ENCODE data around the gene PPIF. TPM values are rescaled to one million over a fixed set of nuclear protein-coding genes. Genes with fewer than 3 reads are reported as not detected.

Gene PPIF
- total and polyA plus RNA-seq, 2 donors (not counting 3 experiments of a cell fraction or from before 2014, with no cell fraction given), result 50.7 to 51.2 TPM

GRCh38 chr10:79324032-79324695 is 23.1 kb upstream of the PPIF start:
- Histone ChIP-seq H2AFZ (ENCODE audit: low read depth, low read length) (no peak overlapping the region), H3K4me1 (ENCODE audit: control insufficient read depth, extremely low read depth, insufficient read depth, low read length) (no peaks in the 10 kb centered on the region), H3K79me2 (ENCODE audit: control insufficient read depth, insufficient read depth, low read length) (no peaks in the 10 kb centered on the region), H3K9ac (replicated peaks; ENCODE audit: extremely low read depth, insufficient read depth, low read length) (no peak overlapping the region), H3K9me1 (replicated peaks; ENCODE audit: control insufficient read depth, extremely low read depth, insufficient read depth, low read length) (no peaks in the 10 kb centered on the region), H3K36me3 (ENCODE audit: control insufficient read depth in 2 of 2, extremely low read depth in 1 of 2, insufficient read depth in 2 of 2, low read length in 2 of 2) (no peaks in the 10 kb centered on the region), H3K9me3 (replicated peaks; ENCODE audit: control insufficient read depth, insufficient read depth, low read length) (no peaks in the 10 kb centered on the region), H3K4me3 (replicated peaks in 1 of 3; ENCODE audit: insufficient read depth in 1 of 3, low read depth in 1 of 3, low read length in 3 of 3) (no peak overlapping the region), H3K4me2 (ENCODE audit: insufficient read depth, low read length) (no peak overlapping the region), H3K27ac (ENCODE audit: insufficient read depth, low read depth, low read length) (no peak overlapping the region), H3K27me3 (ENCODE audit: control insufficient read depth in 2 of 2, insufficient read depth in 2 of 2, low read length in 2 of 2) (peaks cover 0 to 10% of the 10 kb centered on the region in 2 experiments), H4K20me1 (replicated peaks; ENCODE audit: control insufficient read depth, extremely low read depth, insufficient read depth, low read length) (no peaks in the 10 kb centered on the region)
- no peak for TF ChIP-seq JUN (IDR thresholded peaks at IDR 0.05; ENCODE audit: borderline replicate concordance, insufficient read depth, insufficient read length, low read depth)
- TF ChIP-seq EZH2 (IDR thresholded peaks at IDR 0.05; ENCODE audit: borderline replicate concordance, low read depth, low read length, severe bottlenecking), result no peak
- no peak for TF ChIP-seq GATA2 (IDR thresholded peaks at IDR 0.05; ENCODE audit: insufficient read depth, insufficient read length, low read depth, low read length)
- TF ChIP-seq POLR2AphosphoS5 (IDR thresholded peaks at IDR 0.05; ENCODE audit: insufficient read depth, low read depth, low read length), result no peak
- TF ChIP-seq MAX (IDR thresholded peaks at IDR 0.05; ENCODE audit: insufficient read depth, insufficient read length), result no peak
- no peak for TF ChIP-seq MYC (IDR thresholded peaks at IDR 0.05; ENCODE audit: low read depth, low read length)
- no peak for TF ChIP-seq POLR2A (IDR thresholded peaks at IDR 0.05; ENCODE audit: low read depth, low read length)
- no peak for TF ChIP-seq CTCF (IDR thresholded peaks at IDR 0.05; ENCODE audit: extremely low read depth in 1 of 2, insufficient read depth in 1 of 2, low read depth in 1 of 2, low read length in 2 of 2)
- no peak for TF ChIP-seq FOS (IDR thresholded peaks at IDR 0.05; ENCODE audit: borderline replicate concordance, insufficient read depth, low read length)
- intact Hi-C loops (cut with micrococcal nuclease), result no loop called here
- no TSS peak for BruUV-seq (replicated peaks)
- CTCF ChIA-PET, result interaction anchor here (1.2 to 3.1 kb wide), 3 partner anchors 10 to 143 kb away, joined by 3 to 8 read pairs (median 4); no protein-coding TSS in a partner anchor
- no peak for FAIRE-seq
- DNase-seq (ENCODE audit: low read depth, low spot score), result no peak
- dilution Hi-C loops (cut with MboI; ENCODE audit: extremely low pct_ligation_motif_present, low sequenced_read_pairs), result no loop called here
- POLR2A ChIA-PET, result no interaction called here
